Measurements from ENCODE around the gene IRF2BP2.

GRCh38 chr1:234561319-234561718 is 48.7 kb downstream of the IRF2BP2 start:
- TF ChIP-seq EZH2 (IDR thresholded peaks at IDR 0.05; ENCODE audit: low read length, unreplicated experiment): no peak
- TF ChIP-seq CTCF (conservative IDR thresholded peaks at IDR 0.05; ENCODE audit: low read depth, low read length): no peak

Data from PC-3 (cell line).